HepG2 (cell line): ENCODE measurements around the gene SPATA12. TPM values are rescaled to one million over a fixed set of nuclear protein-coding genes. Genes with fewer than 3 reads are reported as not detected.

Experiments
- AGO1 ChIP-seq: fragments of 200-400 bp; formaldehyde crosslinking; IDR thresholded peaks from 2 replicates; pipeline ENCODE4 v1.6.1; 2017; ENCODE audit warnings: mild to moderate bottlenecking, low read depth, low read length, moderate library complexity; ENCODE audit not compliant: poor library complexity, severe bottlenecking
- CBX2 ChIP-seq, 2 experiments: fragments of 200-600 bp in 1 of 2; sonication (generic); formaldehyde crosslinking in 1 of 2; IDR thresholded peaks; 2 replicates each; pipeline versions ENCODE4 v1.7.0 to v1.8.1; 2018 to 2022; ENCODE audit warnings: low read depth in 2 of 2, low read length in 1 of 2, mild to moderate bottlenecking in 1 of 2, missing genetic modification reagents in 1 of 2
- ETV5 ChIP-seq: IDR thresholded peaks from 2 replicates; pipeline ENCODE4 v1.6.1; 2018; ENCODE audit warnings: missing biosample characterization, missing genetic modification reagents, inconsistent platforms, borderline replicate concordance
- HIVEP1 ChIP-seq: sonication (generic); formaldehyde crosslinking; IDR thresholded peaks from 2 replicates; pipeline ENCODE4 v1.4.0; 2020; ENCODE audit warnings: mild to moderate bottlenecking, missing genetic modification reagents
- KDM5A ChIP-seq: fragments of 200-600 bp; sonication (generic); IDR thresholded peaks from 2 replicates; pipeline ENCODE4 v1.7.0; 2018; ENCODE audit warnings: antibody characterized with exemption, mild to moderate bottlenecking, low read length, borderline replicate concordance
- RAD21 ChIP-seq: fragments of 450-650 bp; formaldehyde crosslinking; IDR thresholded peaks from 2 replicates; pipeline ENCODE4 v1.5.0; 2020; ENCODE audit warnings: mild to moderate bottlenecking
- RARG ChIP-seq: sonication (generic); formaldehyde crosslinking; IDR thresholded peaks from 2 replicates; pipeline ENCODE4 v1.4.0; 2020; ENCODE audit warnings: low read depth, mild to moderate bottlenecking, missing genetic modification reagents
- SALL1 ChIP-seq: sonication (generic); formaldehyde crosslinking; IDR thresholded peaks from 2 replicates; pipeline ENCODE4 v1.8.0; 2022; ENCODE audit warnings: mild to moderate bottlenecking, missing genetic modification reagents
- SATB2 ChIP-seq: sonication (generic); formaldehyde crosslinking; IDR thresholded peaks from 2 replicates; pipeline ENCODE4 v1.5.0; 2020; ENCODE audit warnings: missing genetic modification reagents
- TFDP1 ChIP-seq: IDR thresholded peaks from 2 replicates; pipeline ENCODE4 v1.6.1; 2016; ENCODE audit warnings: missing compliant biosample characterization, missing genetic modification reagents, borderline replicate concordance
- TOPORS ChIP-seq: sonication (generic); formaldehyde crosslinking; IDR thresholded peaks from 2 replicates; pipeline ENCODE4 v1.8.0; 2023; ENCODE audit warnings: mild to moderate bottlenecking, missing genetic modification reagents
- ZKSCAN5 ChIP-seq: sonication (generic); formaldehyde crosslinking; IDR thresholded peaks from 2 replicates; pipeline ENCODE4 v1.5.1; 2020; ENCODE audit warnings: mild to moderate bottlenecking, missing genetic modification reagents
- ZNF20 ChIP-seq: sonication (generic); formaldehyde crosslinking; IDR thresholded peaks from 2 replicates; pipeline ENCODE4 v1.4.0; 2020; ENCODE audit warnings: mild to moderate bottlenecking, moderate library complexity, missing genetic modification reagents
- ZNF329 ChIP-seq: sonication (generic); formaldehyde crosslinking; IDR thresholded peaks from 2 replicates; pipeline ENCODE4 v1.9.0; 2021; ENCODE audit warnings: low read depth, mild to moderate bottlenecking, missing genetic modification reagents
- ZSCAN30 ChIP-seq: sonication (generic); formaldehyde crosslinking; IDR thresholded peaks from 2 replicates; pipeline ENCODE4 v1.5.0; 2020; ENCODE audit warnings: mild to moderate bottlenecking, missing genetic modification reagents
- polyA plus RNA-seq, 8 experiments: library from polyadenylated mRNA; depleted of rRNA in 3 of 8; stranded (reverse) in 7 of 8; unstranded in 1 of 8; fragments of >200 nt; fragmentation: Illumina TruSeq in 4 of 8; extraction: Trizol in 4 of 8; gene quantifications; 2 replicates each; pipeline versions ENCODE4 v1.2.1 to v1.2.3, GENCODE V29; 2011 to 2016; ENCODE audit warnings: low read depth in 4 of 8, missing spikeins in 1 of 8, mixed read lengths in 1 of 8; ENCODE audit not compliant: insufficient read depth in 1 of 8
- total RNA-seq, 5 experiments: library from RNA; depleted of rRNA; stranded (reverse); fragments of >200 nt; fragmentation: Illumina TruSeq; extraction: Trizol; gene quantifications; 2 replicates each; pipeline ENCODE4 v1.2.3, GENCODE V29; 2016; ENCODE audit warnings: low read depth in 1 of 5
- TF ChIP-seq, protein P1 (sequence below): sonication (generic); formaldehyde crosslinking; IDR thresholded peaks from 2 replicates; pipeline ENCODE4 v1.5.1; 2020; ENCODE audit warnings: mild to moderate bottlenecking, missing genetic modification reagents
- TF ChIP-seq, protein P2 (sequence below): sonication (generic); formaldehyde crosslinking; IDR thresholded peaks from 2 replicates; pipeline ENCODE4 v1.4.0; 2020; ENCODE audit warnings: missing genetic modification reagents

SPATA12 gene
- total and polyA plus RNA-seq, 2 of the 13 experiments (the other 11 are each of a cell fraction or from before 2014, with no cell fraction given) = 0.09 to 0.25 TPM

GRCh38 chr3:57078635-57079473 is 18.4 kb downstream of the SPATA12 start (continued):
- TF ChIP-seq, protein P1, sequence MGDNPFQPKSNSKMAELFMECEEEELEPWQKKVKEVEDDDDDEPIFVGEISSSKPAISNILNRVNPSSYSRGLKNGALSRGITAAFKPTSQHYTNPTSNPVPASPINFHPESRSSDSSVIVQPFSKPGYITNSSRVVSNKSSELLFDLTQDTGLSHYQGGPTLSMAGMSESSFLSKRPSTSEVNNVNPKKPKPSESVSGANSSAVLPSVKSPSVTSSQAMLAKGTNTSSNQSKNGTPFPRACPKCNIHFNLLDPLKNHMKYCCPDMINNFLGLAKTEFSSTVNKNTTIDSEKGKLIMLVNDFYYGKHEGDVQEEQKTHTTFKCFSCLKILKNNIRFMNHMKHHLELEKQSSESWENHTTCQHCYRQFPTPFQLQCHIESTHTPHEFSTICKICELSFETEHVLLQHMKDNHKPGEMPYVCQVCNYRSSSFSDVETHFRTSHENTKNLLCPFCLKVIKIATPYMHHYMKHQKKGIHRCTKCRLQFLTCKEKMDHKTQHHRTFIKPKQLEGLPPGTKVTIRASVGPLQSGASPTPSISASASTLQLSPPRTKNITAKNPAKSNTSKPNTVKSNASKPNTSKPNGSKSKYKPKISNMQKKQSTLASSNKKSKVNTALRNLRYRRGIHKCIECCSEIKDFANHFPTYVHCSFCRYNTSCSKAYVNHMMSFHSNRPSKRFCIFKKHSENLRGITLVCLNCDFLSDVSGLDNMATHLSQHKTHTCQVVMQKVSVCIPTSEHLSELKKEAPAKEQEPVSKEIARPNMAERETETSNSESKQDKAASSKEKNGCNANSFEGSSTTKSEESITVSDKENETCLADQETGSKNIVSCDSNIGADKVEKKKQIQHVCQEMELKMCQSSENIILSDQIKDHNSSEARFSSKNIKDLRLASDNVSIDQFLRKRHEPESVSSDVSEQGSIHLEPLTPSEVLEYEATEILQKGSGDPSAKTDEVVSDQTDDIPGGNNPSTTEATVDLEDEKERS (CRISPR knock-in tag) = no peak
- TF ChIP-seq, protein P2, sequence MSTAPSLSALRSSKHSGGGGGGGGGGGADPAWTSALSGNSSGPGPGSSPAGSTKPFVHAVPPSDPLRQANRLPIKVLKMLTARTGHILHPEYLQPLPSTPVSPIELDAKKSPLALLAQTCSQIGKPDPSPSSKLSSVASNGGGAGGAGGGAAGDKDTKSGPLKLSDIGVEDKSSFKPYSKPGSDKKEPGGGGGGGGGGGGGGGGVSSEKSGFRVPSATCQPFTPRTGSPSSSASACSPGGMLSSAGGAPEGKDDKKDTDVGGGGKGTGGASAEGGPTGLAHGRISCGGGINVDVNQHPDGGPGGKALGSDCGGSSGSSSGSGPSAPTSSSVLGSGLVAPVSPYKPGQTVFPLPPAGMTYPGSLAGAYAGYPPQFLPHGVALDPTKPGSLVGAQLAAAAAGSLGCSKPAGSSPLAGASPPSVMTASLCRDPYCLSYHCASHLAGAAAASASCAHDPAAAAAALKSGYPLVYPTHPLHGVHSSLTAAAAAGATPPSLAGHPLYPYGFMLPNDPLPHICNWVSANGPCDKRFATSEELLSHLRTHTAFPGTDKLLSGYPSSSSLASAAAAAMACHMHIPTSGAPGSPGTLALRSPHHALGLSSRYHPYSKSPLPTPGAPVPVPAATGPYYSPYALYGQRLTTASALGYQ (CRISPR knock-in tag) = no peak
- TF ChIP-seq ZSCAN30 (no peak), SALL1 (CRISPR knock-in tag) (peak; percentile 39; the same call in 1 of the 2 replicates), TOPORS (CRISPR knock-in tag) (0 out of 2 replicates have a peak, but pooled peaks have one; percentile 5), ZKSCAN5 (no peak), ZNF329 (CRISPR knock-in tag) (0 out of 2 replicates have a peak, but pooled peaks have one; percentile 25), RAD21 (0 out of 2 replicates have a peak, but pooled peaks have one; percentile 12), ETV5 (CRISPR knock-in tag) (peak; percentile 42; the same call in 1 of the 2 replicates), AGO1 (peak; percentile 53), ZNF20 (CRISPR knock-in tag) (0 out of 2 replicates have a peak, but pooled peaks have one; percentile 53), KDM5A (no peak), SATB2 (no peak), CBX2 (IDR thresholded peaks at IDR 0.05; ENCODE audit: low read depth, low read length) (no peak), CBX2 (CRISPR knock-in tag; IDR thresholded peaks at IDR 0.05; ENCODE audit: low read depth) (no peak), TFDP1 (CRISPR knock-in tag) (peak; percentile 51; the same call in 1 of the 2 replicates), RARG (CRISPR knock-in tag) (no peak), HIVEP1 (peak; percentile 26; the same call in 1 of the 2 replicates)
